Mesenchymal stem cell (in vitro differentiated cells and primary cell): ENCODE results near the gene SHBG.
A peak's percentile ranks its signal among the peaks of the same experiment; 100 is the strongest.

Experiments used
- DNase-seq: peaks from one replicate; pipeline ENCODE4 v3.0.0-alpha.2; 2013
- H2AFZ ChIP-seq: one replicate; pipeline ENCODE4 v1.6.1; 2013; ENCODE audit warnings: low read depth, mild to moderate bottlenecking, control low read depth, inconsistent platforms, low read length, moderate library complexity
- H2AK5ac ChIP-seq: 2 replicates; pipeline ENCODE4 v1.6.1; 2013; ENCODE audit warnings: low read length, moderate library complexity, mild to moderate bottlenecking, inconsistent platforms; ENCODE audit not compliant: severe bottlenecking
- H2BK120ac ChIP-seq: one replicate; pipeline ENCODE4 v1.6.1; 2013; ENCODE audit warnings: low read depth, mild to moderate bottlenecking, inconsistent platforms, low read length, moderate library complexity
- H2BK12ac ChIP-seq, 2 experiments: one replicate each; pipeline ENCODE4 v1.6.1; 2013; ENCODE audit warnings: inconsistent platforms in 2 of 2, low read length in 2 of 2, mild to moderate bottlenecking in 2 of 2, moderate library complexity in 2 of 2, control low read depth in 1 of 2
- H2BK15ac ChIP-seq: one replicate; pipeline ENCODE4 v1.6.1; 2013; ENCODE audit warnings: mild to moderate bottlenecking, low read depth, inconsistent platforms; ENCODE audit not compliant: poor library complexity, severe bottlenecking
- H2BK5ac ChIP-seq: 2 replicates; pipeline ENCODE4 v1.6.1; 2013; ENCODE audit warnings: low read depth, mild to moderate bottlenecking, low read length, control low read depth, inconsistent platforms; ENCODE audit not compliant: poor library complexity, severe bottlenecking
- H3K14ac ChIP-seq, 2 experiments: one replicate each; pipeline ENCODE4 v1.6.1; 2013; ENCODE audit warnings: inconsistent platforms in 2 of 2, low read length in 2 of 2, control low read depth in 1 of 2, mild to moderate bottlenecking in 1 of 2, moderate library complexity in 1 of 2
- H3K18ac ChIP-seq, 2 experiments: one replicate each; pipeline ENCODE4 v1.6.1; 2013; ENCODE audit warnings: inconsistent platforms in 2 of 2, low read length in 2 of 2, control low read depth in 1 of 2, low read depth in 1 of 2, mild to moderate bottlenecking in 1 of 2
- H3K23ac ChIP-seq, 2 experiments: one replicate each; pipeline ENCODE4 v1.6.1; 2013; ENCODE audit warnings: inconsistent platforms in 2 of 2, low read length in 2 of 2, mild to moderate bottlenecking in 2 of 2, moderate library complexity in 2 of 2, control low read depth in 1 of 2
- H3K27ac ChIP-seq: 2 replicates; pipeline ENCODE4 v1.5.1; 2013; ENCODE audit warnings: mild to moderate bottlenecking, moderate library complexity, low read length, control low read depth, inconsistent platforms; ENCODE audit not compliant: poor library complexity, severe bottlenecking
- H3K27me3 ChIP-seq, 2 experiments: 2 replicates each; pipeline versions ENCODE4 v1.6.1 to v1.7.0; 2013; ENCODE audit warnings: low read length in 2 of 2, mild to moderate bottlenecking in 2 of 2, moderate library complexity in 2 of 2, control low read depth in 1 of 2, inconsistent platforms in 1 of 2; ENCODE audit not compliant: control insufficient read depth in 1 of 2, insufficient read depth in 1 of 2
- H3K36me3 ChIP-seq, 2 experiments: 2 replicates each; pipeline versions ENCODE4 v1.6.1 to v1.7.0; 2013; ENCODE audit warnings: low read length in 2 of 2, control low read depth in 1 of 2, inconsistent platforms in 1 of 2, low read depth in 1 of 2, mild to moderate bottlenecking in 1 of 2; ENCODE audit not compliant: insufficient read depth in 2 of 2, control insufficient read depth in 1 of 2
- H3K4ac ChIP-seq, 2 experiments: one replicate each; pipeline ENCODE4 v1.6.1; 2013; ENCODE audit warnings: inconsistent platforms in 2 of 2, low read length in 2 of 2, mild to moderate bottlenecking in 2 of 2, moderate library complexity in 2 of 2, control low read depth in 1 of 2, low read depth in 1 of 2
- H3K4me1 ChIP-seq: 2 replicates; pipeline ENCODE4 v1.6.1; 2013; ENCODE audit warnings: low read depth, low read length, control low read depth; ENCODE audit not compliant: control insufficient read depth, insufficient read depth
- H3K4me2 ChIP-seq: 2 replicates; pipeline ENCODE4 v1.6.1; 2013; ENCODE audit warnings: low read length, mild to moderate bottlenecking, inconsistent platforms; ENCODE audit not compliant: poor library complexity, severe bottlenecking
- H3K4me3 ChIP-seq, 2 experiments: 2 replicates each; pipeline versions ENCODE4 v1.5.1 to v1.7.0; 2013; ENCODE audit warnings: low read length in 2 of 2, mild to moderate bottlenecking in 2 of 2, control low read depth in 1 of 2, low read depth in 1 of 2; ENCODE audit not compliant: insufficient read depth in 1 of 2
- H3K79me1 ChIP-seq: replicated peaks from 2 replicates; pipeline ENCODE4 v1.6.1; 2013; ENCODE audit warnings: mild to moderate bottlenecking, control low read depth, low read length, inconsistent platforms; ENCODE audit not compliant: poor library complexity, severe bottlenecking
- H3K9ac ChIP-seq: 2 replicates; pipeline ENCODE4 v1.7.0; 2013; ENCODE audit warnings: mild to moderate bottlenecking, low read length, moderate library complexity
- H3K9me3 ChIP-seq: 2 replicates; pipeline ENCODE4 v1.7.0; 2013; ENCODE audit warnings: mild to moderate bottlenecking, low read length; ENCODE audit not compliant: control insufficient read depth
- H4K8ac ChIP-seq: one replicate; pipeline ENCODE4 v1.6.1; 2013; ENCODE audit warnings: inconsistent platforms, mild to moderate bottlenecking, low read length, moderate library complexity
- H4K91ac ChIP-seq: one replicate; pipeline ENCODE4 v1.6.1; 2013; ENCODE audit warnings: mild to moderate bottlenecking, low read length, inconsistent platforms
- WGBS: methylation state at CpG from one replicate; pipeline ENCODE4 v1.1.7; 2013; ENCODE audit warnings: mixed read lengths; 5-methylcytosine and 5-hydroxymethylcytosine counted together

Gene SHBG

DNA sequence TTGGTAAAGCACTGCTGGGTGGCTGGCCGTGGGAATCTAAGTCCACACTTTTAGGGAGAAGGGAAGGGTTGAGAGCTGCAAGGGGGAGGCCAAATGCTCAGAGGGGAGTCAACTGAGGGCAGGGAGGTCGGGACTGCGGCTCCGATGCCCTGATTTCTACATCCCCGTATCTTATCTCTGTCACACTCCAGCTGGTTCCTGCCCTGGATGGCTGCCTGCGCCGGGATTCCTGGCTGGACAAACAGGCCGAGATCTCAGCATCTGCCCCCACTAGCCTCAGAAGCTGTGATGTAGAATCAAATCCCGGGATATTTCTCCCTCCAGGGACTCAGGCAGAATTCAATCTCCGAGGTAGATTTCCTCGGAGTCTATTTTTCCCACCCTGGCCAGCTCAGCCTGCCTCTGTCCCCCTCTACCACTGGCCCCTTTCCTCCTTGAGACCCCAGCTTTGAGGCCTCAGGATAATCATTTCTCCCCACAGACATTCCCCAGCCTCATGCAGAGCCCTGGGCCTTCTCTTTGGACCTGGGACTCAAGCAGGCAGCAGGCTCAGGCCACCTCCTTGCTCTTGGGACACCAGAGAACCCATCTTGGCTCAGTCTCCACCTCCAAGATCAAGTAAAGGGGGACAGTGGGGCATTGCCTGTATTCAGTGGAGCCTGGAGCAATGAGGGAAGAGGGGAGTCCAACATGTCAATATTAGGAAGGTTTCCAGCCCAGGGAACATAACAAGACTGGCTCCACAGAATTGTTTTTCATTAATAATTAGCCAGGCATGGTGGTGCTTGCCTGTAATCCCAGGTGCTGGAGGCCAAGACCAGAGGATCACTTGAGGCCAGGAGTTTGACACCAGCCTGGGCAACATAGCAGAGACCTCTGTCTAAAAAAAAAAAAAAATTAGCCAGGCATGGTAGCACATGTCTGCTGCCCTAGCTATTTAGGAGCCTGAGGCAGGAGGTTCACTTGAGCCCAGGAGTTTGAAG lies 1.8 kb downstream of the SHBG start:
- WGBS, result 88% methylated on average over 11 of the region's 11 CpGs
- no peak overlapping the region for H4K8ac ChIP-seq
- H2BK15ac ChIP-seq, result no peak overlapping the region

DNA sequence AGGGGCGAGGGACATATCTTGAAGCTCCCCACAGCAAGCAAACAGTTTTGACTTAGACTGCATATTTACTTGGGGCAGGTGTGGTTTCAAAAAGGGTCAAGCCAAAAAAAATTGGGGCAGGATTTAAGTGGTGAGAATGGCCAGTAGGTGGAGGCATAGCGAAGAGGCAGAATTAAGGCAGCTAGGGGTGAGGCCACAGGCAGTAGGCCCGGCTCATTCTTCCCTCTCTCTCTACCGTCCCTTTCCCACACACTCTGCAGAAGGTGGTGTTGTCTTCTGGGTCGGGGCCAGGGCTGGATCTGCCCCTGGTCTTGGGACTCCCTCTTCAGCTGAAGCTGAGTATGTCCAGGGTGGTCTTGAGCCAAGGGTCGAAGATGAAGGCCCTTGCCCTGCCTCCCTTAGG lies 2.6 kb downstream of the SHBG start:
- H3K27ac ChIP-seq, result no peak overlapping the region
- H4K91ac ChIP-seq, result no peak overlapping the region
- peak overlapping the region in 1 of 2 experiments; percentile 68 for H3K4ac ChIP-seq
- H3K36me3 ChIP-seq, result no peaks in the 10 kb centered on the region
- H3K27me3 ChIP-seq, result peaks cover 4 to 6% of the 10 kb centered on the region in 2 experiments
- no peaks in the 10 kb centered on the region for H3K9me3 ChIP-seq
- no peak overlapping the region for H3K4me3 ChIP-seq
- peak; percentile 52 for DNase-seq
- H3K4me1 ChIP-seq, result peaks cover 4% of the 10 kb centered on the region
- H4K8ac ChIP-seq, result peak overlapping the region; percentile 70
- 55% methylated on average over 6 of the region's 6 CpGs for WGBS
- no peak overlapping the region for H3K18ac ChIP-seq
- H3K4me2 ChIP-seq, result no peak overlapping the region
- H2BK5ac ChIP-seq, result no peak overlapping the region
- H2AK5ac ChIP-seq, result peak overlapping the region; percentile 57
- H2BK120ac ChIP-seq, result peak overlapping the region; percentile 54
- no peak overlapping the region for H3K14ac ChIP-seq
- no peak overlapping the region for H3K23ac ChIP-seq
- H2BK12ac ChIP-seq, result peak overlapping the region in 1 of 2 experiments; percentile 43
- no peak overlapping the region for H2BK15ac ChIP-seq
- no peaks in the 10 kb centered on the region for H3K79me1 ChIP-seq
- peak overlapping the region; percentile 75 for H3K9ac ChIP-seq
- peak overlapping the region; percentile 79 for H2AFZ ChIP-seq

More for the DNA sequence above, 1.8 kb downstream of the SHBG start:
- Histone ChIP-seq H2AFZ (no peak overlapping the region), H2AK5ac (no peak overlapping the region), H3K9ac (peak overlapping the region; percentile 18), H3K23ac (no peak overlapping the region), H3K4me2 (no peak overlapping the region), H3K4ac (no peak overlapping the region), H3K27me3 (peaks cover 4 to 6% of the 10 kb centered on the region in 2 experiments), H3K79me1 (peaks cover 4% of the 10 kb centered on the region), H3K14ac (no peak overlapping the region), H4K91ac (no peak overlapping the region), H2BK12ac (no peak overlapping the region), H3K18ac (no peak overlapping the region), H3K9me3 (no peaks in the 10 kb centered on the region), H3K36me3 (no peaks in the 10 kb centered on the region), H3K27ac (no peak overlapping the region), H2BK5ac (no peak overlapping the region), H2BK120ac (no peak overlapping the region), H3K4me3 (no peak overlapping the region), H3K4me1 (peaks cover 4% of the 10 kb centered on the region)
- DNase-seq, result no peak

DNA sequence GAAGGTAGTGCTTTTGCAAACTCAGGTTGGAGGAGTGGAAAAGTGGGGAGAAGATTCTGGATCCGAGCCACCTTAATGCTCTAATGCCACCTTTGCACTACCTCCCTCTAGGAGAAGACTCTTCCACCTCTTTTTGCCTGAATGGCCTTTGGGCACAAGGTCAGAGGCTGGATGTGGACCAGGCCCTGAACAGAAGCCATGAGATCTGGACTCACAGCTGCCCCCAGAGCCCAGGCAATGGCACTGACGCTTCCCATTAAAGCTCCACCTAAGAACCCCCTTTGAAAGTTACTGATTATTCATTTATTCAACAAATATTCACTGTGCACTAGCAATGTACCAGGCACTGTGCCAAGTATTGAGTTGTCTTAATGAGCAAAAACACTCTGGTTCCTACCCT lies 3.2 kb downstream of the SHBG start:
- H3K79me1 ChIP-seq, result no peaks in the 10 kb centered on the region
- H3K36me3 ChIP-seq, result no peaks in the 10 kb centered on the region
- no peak overlapping the region for H4K91ac ChIP-seq
- no peak overlapping the region for H3K27ac ChIP-seq
- H2BK120ac ChIP-seq, result peak overlapping the region; percentile 54
- no peak overlapping the region for H3K23ac ChIP-seq
- peak overlapping the region; percentile 36 for H2AK5ac ChIP-seq
- no peak overlapping the region for H3K4ac ChIP-seq
- no peak overlapping the region for H2BK12ac ChIP-seq
- no peaks in the 10 kb centered on the region for H3K9me3 ChIP-seq
- H3K4me2 ChIP-seq, result no peak overlapping the region
- peaks cover 2% of the 10 kb centered on the region for H3K4me1 ChIP-seq
- no peak overlapping the region for H3K18ac ChIP-seq
- peak overlapping the region; percentile 4 for H4K8ac ChIP-seq
- no peak for DNase-seq
- WGBS, result 92% methylated on average over 2 of the region's 2 CpGs
- no peak overlapping the region for H3K14ac ChIP-seq
- H2BK5ac ChIP-seq, result no peak overlapping the region
- no peak overlapping the region for H2AFZ ChIP-seq
- peak overlapping the region; percentile 75 for H3K9ac ChIP-seq
- H3K27me3 ChIP-seq, result peaks cover 4 to 6% of the 10 kb centered on the region in 2 experiments
- no peak overlapping the region for H3K4me3 ChIP-seq
- no peak overlapping the region for H2BK15ac ChIP-seq

DNA sequence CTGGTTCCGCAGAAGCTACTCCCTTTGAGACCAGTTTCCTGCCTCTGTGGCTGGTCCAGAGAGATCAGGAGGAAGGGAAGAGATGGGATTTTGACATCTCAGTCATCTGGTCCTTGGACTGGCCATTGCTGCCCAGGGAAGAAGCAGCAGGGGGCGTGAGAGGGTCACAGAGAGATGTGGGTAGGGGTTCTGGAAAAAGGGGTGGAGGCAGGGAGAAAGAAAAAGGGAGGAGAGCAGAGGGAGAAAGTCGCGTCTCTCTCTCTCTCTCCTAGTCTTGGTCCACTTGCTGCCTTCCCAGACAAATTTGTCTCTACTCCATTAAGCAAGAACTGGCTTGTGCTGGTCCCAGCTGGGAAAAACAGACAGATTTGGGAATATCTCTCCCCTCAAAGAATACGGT lies 4.4 kb downstream of the SHBG start:
- peak overlapping the region; percentile 13 for H3K9ac ChIP-seq
- no peak overlapping the region for H2BK5ac ChIP-seq
- H2BK15ac ChIP-seq, result no peak overlapping the region
- no peak overlapping the region for H2AFZ ChIP-seq
- peak; percentile 66 for DNase-seq
- H3K79me1 ChIP-seq, result no peaks in the 10 kb centered on the region
- no peak overlapping the region for H3K18ac ChIP-seq
- H3K4me3 ChIP-seq, result no peak overlapping the region
- no peak overlapping the region for H4K8ac ChIP-seq
- H3K9me3 ChIP-seq, result no peaks in the 10 kb centered on the region
- H3K14ac ChIP-seq, result no peak overlapping the region
- peak overlapping the region in 1 of 2 experiments; percentile 24 for H2BK12ac ChIP-seq
- H3K27ac ChIP-seq, result no peak overlapping the region
- no peaks in the 10 kb centered on the region for H3K36me3 ChIP-seq
- H3K23ac ChIP-seq, result no peak overlapping the region
- no peak overlapping the region for H2AK5ac ChIP-seq
- no peak overlapping the region for H2BK120ac ChIP-seq
- no peak overlapping the region for H3K4me2 ChIP-seq
- WGBS, result 32% methylated on average over 5 of the region's 5 CpGs
- H3K4ac ChIP-seq, result peak overlapping the region in 1 of 2 experiments; percentile 26
- peaks cover 4 to 6% of the 10 kb centered on the region in 2 experiments for H3K27me3 ChIP-seq
- H4K91ac ChIP-seq, result no peak overlapping the region
- peaks cover 2% of the 10 kb centered on the region for H3K4me1 ChIP-seq
